T-helper 9 cell (primary cell): ENCODE results near the gene DNPH1.

ENCODE experiments used
- DNase-seq: peaks from one replicate; pipeline ENCODE4 v3.0.0-alpha.2; 2020

DNPH1 gene

DNA sequence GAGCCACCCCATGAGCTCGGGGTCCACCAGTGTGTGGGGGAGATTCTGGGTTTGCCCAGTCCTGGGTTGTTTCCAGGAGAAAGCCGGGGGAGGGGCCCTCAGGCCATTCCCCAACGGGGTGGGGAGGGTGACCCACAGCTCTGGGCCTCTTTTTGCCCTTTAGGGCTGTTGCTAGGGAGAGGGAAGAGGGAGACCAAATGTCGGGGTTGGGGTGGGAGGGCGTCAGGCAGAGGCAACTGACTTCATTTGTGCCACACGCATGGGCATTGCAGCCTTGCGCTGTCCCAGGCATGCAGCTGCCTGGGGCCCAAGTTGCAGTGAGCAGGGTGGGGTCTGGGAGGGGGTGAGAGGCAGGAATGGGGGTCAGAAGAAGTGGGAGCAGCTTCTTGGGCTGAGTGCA, 49.2 kb downstream of the DNPH1 start:
- no peak for DNase-seq

DNA sequence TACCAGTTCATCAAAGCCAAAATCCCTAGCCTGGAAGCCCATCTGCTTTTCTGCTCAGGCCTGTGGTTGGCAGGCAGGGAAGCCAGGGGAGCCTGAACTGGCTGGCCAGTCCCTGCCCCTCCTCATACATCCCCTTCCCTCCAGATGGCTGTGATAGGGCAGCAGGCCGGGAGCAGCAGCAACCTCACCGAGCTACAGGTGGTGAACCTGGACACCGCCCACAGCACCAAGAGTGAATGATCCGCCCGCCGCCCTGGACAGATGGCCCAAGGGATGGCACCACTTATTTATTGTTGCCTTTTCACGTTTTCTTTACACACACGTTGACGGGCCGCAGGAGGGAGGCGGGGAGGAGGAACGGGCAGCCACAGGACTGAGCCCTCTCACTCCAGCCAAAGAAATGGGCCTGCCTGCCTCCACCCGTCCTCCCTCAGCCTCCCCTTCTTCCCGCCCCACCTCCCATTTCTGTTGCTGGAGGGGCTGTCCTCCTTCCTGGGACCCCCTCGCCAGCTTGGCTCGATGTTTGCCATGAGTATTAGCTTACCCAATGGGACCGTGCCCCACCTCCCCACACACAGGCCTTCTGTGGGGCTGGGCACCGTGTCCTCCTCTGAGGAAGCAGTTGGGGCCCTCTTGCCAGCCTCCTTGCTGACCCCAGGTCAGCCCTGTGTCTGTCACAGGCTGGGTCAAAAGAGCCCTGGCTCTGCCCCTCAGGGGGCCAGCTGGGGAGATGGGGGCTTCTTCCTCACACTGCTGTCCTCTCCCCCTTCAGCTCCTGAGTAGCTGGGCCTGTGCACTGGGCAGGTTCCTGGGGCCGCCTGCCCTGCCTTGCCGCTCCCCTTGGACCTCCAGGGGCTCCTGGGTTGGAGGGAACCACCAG, 50.1 kb downstream of the DNPH1 start:
- DNase-seq = no peak

DNA sequence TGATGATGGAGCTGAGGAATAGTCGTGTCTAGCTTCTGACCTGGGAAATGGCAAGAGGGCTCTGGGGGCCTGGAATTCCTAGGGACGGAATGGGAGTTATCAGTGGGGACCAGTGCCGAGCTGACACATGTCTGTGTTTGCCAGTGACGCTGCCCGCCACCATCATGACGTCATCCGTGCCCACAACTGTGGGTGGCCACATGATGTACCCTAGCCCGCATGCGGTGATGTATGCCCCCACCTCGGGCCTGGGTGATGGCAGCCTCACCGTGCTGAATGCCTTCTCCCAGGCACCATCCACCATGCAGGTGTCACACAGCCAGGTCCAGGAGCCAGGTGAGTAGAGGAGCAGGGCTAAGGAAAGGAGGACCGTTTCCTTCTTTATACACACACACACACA, 51.1 kb downstream of the DNPH1 start:
- DNase-seq = no peak

DNA sequence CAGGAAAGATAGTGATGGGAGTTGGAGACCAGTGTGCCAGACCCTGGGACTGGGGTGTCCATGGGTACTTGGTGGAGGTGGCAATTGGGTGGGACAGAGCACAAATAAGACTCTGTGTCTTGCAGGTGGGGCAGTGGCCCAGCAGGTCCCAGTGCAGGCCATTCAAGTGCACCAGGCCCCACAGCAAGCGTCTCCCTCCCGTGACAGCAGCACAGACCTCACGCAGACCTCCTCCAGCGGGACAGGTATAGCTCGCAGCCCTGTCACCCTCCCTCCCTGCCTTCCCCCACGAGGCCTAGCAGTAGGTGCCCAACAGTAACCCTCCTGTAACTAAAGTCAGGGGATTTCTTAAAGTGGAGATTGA, 52.9 kb downstream of the DNPH1 start:
- no peak for DNase-seq

DNA sequence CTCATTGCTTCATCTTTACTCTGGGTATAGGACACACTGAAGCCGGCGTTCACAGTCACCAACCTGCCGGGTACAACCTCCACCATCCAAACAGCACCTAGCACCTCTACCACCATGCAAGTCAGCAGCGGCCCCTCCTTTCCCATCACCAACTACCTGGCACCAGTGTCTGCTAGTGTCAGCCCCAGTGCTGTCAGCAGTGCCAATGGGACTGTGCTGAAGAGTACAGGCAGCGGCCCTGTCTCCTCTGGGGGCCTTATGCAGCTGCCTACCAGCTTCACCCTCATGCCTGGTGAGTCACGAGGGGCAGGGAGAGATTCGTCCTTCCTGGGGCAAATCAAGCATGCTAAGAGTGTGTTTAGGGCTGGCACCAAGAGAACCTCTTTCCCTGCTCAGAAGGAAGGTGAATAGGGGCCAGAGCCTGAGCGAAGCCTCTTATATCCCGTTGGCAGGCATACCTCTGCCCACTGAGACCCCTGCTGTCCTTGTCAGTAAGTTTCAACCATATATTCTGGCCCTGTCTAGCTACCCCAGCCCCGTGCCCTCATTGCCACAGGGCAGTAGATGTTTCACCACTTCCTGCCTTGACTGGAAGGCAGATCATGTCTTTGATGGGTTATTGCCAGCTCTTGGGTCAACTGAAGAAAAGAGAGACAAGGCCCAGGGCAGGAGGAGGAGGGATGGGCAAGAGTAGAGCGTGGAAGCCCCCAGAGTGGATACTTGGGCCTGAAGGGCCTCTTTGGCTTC, 53.4 kb downstream of the DNPH1 start:
- no peak for DNase-seq
